GM18870 (cell line): ENCODE measurements around the gene GNAI1.

Source experiments
- ATAC-seq: cut with Tn5 transposase; IDR thresholded peaks from one replicate; pipeline ENCODE4 v1.9.1; 2021; ENCODE audit warnings: moderate library complexity; ENCODE audit not compliant: unreplicated experiment

GNAI1 gene

GRCh38 chr7:80244206-80244916, 109.7 kb downstream of the GNAI1 start:
- no peak for ATAC-seq

GRCh38 chr7:80247144-80247543, 112.5 kb downstream of the GNAI1 start:
- ATAC-seq = no peak

- ATAC-seq = no peak
These were observed 113.3 kb downstream of the GNAI1 start for GRCh38 chr7:80247891-80248290.

- no peak for ATAC-seq
These were observed 114.6 kb downstream of the GNAI1 start for GRCh38 chr7:80249184-80249583.

- no peak for ATAC-seq
These were observed 115.1 kb downstream of the GNAI1 start for GRCh38 chr7:80249619-80250295.

- ATAC-seq = no peak
These were observed 118.6 kb downstream of the GNAI1 start for GRCh38 chr7:80253237-80253636.

- no peak for ATAC-seq
These were observed 119.0 kb downstream of the GNAI1 start for GRCh38 chr7:80253653-80254052.

GRCh38 chr7:80255656-80256055, 121.0 kb downstream of the GNAI1 start:
- ATAC-seq = no peak

- no peak for ATAC-seq
These were observed 123.1 kb downstream of the GNAI1 start for GRCh38 chr7:80257756-80258155.

- ATAC-seq = no peak
These were observed 126.0 kb downstream of the GNAI1 start for GRCh38 chr7:80260606-80261005.

GRCh38 chr7:80263333-80263732, 128.7 kb downstream of the GNAI1 start:
- no peak for ATAC-seq

GRCh38 chr7:80263821-80264220, 129.2 kb downstream of the GNAI1 start:
- ATAC-seq = no peak

- ATAC-seq = no peak
These were observed 130.3 kb downstream of the GNAI1 start for GRCh38 chr7:80264769-80265495.

- ATAC-seq = no peak
These were observed 138.1 kb downstream of the GNAI1 start for GRCh38 chr7:80272560-80273239.

- no peak for ATAC-seq
These were observed 138.7 kb downstream of the GNAI1 start for GRCh38 chr7:80273327-80273726.

GRCh38 chr7:80275192-80275605, 140.6 kb downstream of the GNAI1 start:
- ATAC-seq = no peak
